ENCODE results near the gene GOLGA2. TPM values are rescaled to one million over a fixed set of nuclear protein-coding genes. Genes with fewer than 3 reads are reported as not detected.

Gene GOLGA2
- total and polyA plus RNA-seq, 2 of the 4 experiments (the other 2 are of a cell fraction) = 118 to 146 TPM

DNA sequence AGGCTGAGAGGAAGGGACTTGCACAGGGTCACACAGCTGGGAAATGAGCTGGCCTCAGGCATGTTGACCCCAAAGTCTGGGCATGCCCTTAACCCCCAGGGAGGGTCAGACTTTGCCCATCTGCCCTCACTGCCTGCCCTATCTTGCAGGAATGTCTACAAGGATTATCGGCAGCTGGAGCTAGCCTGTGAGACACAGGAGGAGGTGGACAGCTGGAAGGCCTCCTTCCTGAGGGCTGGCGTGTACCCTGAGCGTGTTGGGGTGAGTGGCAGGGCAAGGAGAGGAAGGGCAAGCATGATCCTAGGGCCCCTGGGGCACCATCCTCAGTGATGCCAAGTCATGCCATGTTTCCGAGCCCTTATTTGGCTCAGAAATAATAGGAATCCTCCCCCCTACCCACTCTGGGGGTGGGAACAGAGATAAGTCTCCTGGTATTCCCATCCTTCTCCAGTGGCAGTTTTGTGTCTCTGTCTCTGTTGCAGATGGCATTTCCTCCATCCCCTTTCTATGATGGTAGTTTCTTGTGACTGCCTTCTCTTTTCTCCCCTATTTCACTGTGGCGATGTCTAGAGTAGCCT is 28.5 kb downstream of the GOLGA2 start:
- peak overlapping the region; percentile 6; the same call in 1 of the 2 replicates for H2AK5ac ChIP-seq (ENCODE audit: low read depth, low read length)
- ChIA-PET CTCF (no interaction called here), POLR2A (ENCODE audit: unreplicated experiment) (no interaction called here)
- H3K27me3 ChIP-seq (ENCODE audit: control insufficient read depth, insufficient read depth, low read length) = no peaks in the 10 kb centered on the region
- no CpG with 5 or more reads among the region's 5 CpGs for WGBS, 2 experiments (ENCODE audit: extremely low coverage in 2 of 2, insufficient read length in 1 of 2)
- H3K23ac ChIP-seq (ENCODE audit: low read depth, low read length) = no peak overlapping the region
- in situ Hi-C loops (cut with MboI; ENCODE audit: low sequenced_read_pairs) = no loop called here
- H2BK20ac ChIP-seq (ENCODE audit: low read depth, low read length) = no peak overlapping the region
- no peak overlapping the region for H3K4ac ChIP-seq (ENCODE audit: low read depth, low read length)
- no peak overlapping the region for H2BK15ac ChIP-seq (ENCODE audit: low read depth, low read length)
- peaks cover 0 to 15% of the 10 kb centered on the region in 2 experiments; a peak in 2 of 4 replicates for H3K79me1 ChIP-seq (ENCODE audit: low read depth in 1 of 2, low read length in 2 of 2)
- dilution Hi-C loops (cut with HindIII; ENCODE audit: low sequenced_read_pairs, unreplicated experiment) = no loop called here
- peaks cover 23% of the 10 kb centered on the region for H3K9me1 ChIP-seq (ENCODE audit: insufficient read depth, low read length)
- H2BK120ac ChIP-seq (ENCODE audit: low read depth, low read length) = no peak overlapping the region
- no peak overlapping the region for H2AFZ ChIP-seq (replicated peaks; ENCODE audit: low read length, poor library complexity)
- H4K91ac ChIP-seq (ENCODE audit: insufficient read depth, low read depth, low read length) = no peak overlapping the region
- H4K5ac ChIP-seq (ENCODE audit: low read depth, low read length) = no peak overlapping the region
- TF ChIP-seq MAZ (IDR thresholded peaks at IDR 0.05; ENCODE audit: borderline replicate concordance, low read depth, low read length) (no peak), RAD21 (IDR thresholded peaks at IDR 0.05; ENCODE audit: low read length) (no peak), CHD1 (IDR thresholded peaks at IDR 0.05; ENCODE audit: low read depth, low read length) (no peak), MAFK (IDR thresholded peaks at IDR 0.05; ENCODE audit: low read depth, low read length) (no peak), CEBPB (IDR thresholded peaks at IDR 0.05; ENCODE audit: low read depth, low read length) (no peak)
- TF ChIP-seq, protein P1, sequence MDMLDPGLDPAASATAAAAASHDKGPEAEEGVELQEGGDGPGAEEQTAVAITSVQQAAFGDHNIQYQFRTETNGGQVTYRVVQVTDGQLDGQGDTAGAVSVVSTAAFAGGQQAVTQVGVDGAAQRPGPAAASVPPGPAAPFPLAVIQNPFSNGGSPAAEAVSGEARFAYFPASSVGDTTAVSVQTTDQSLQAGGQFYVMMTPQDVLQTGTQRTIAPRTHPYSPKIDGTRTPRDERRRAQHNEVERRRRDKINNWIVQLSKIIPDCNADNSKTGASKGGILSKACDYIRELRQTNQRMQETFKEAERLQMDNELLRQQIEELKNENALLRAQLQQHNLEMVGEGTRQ (IDR thresholded peaks at IDR 0.05; ENCODE audit: low read depth, low read length) = no peak
- TF ChIP-seq, protein P2, sequence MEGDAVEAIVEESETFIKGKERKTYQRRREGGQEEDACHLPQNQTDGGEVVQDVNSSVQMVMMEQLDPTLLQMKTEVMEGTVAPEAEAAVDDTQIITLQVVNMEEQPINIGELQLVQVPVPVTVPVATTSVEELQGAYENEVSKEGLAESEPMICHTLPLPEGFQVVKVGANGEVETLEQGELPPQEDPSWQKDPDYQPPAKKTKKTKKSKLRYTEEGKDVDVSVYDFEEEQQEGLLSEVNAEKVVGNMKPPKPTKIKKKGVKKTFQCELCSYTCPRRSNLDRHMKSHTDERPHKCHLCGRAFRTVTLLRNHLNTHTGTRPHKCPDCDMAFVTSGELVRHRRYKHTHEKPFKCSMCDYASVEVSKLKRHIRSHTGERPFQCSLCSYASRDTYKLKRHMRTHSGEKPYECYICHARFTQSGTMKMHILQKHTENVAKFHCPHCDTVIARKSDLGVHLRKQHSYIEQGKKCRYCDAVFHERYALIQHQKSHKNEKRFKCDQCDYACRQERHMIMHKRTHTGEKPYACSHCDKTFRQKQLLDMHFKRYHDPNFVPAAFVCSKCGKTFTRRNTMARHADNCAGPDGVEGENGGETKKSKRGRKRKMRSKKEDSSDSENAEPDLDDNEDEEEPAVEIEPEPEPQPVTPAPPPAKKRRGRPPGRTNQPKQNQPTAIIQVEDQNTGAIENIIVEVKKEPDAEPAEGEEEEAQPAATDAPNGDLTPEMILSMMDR (conservative IDR thresholded peaks at IDR 0.05; ENCODE audit: low read depth, low read length) = no peak
- H3K56ac ChIP-seq (ENCODE audit: extremely low read depth, insufficient read depth, low read length) = no peak overlapping the region
- DNase-seq (no peak), ATAC-seq (ENCODE audit: low read depth) (no peak)
- H4K20me1 ChIP-seq (ENCODE audit: insufficient read depth, low read length) = peaks cover 6% of the 10 kb centered on the region; the same call in 1 of the 2 replicates
- no peak overlapping the region for H3K4me2 ChIP-seq (ENCODE audit: low read depth, low read length)
- H4K8ac ChIP-seq (ENCODE audit: low read depth in 2 of 2, low read length in 2 of 2) = no peak overlapping the region
- no peak overlapping the region for H3K9ac ChIP-seq (ENCODE audit: low read depth, low read length)
- no peaks in the 10 kb centered on the region for H3K9me3 ChIP-seq (ENCODE audit: control insufficient read depth, insufficient read depth, low read length)
- H2BK5ac ChIP-seq (ENCODE audit: low read depth, low read length, poor library complexity, severe bottlenecking) = no peak overlapping the region
- H3K18ac ChIP-seq (ENCODE audit: low read depth, low read length) = no peak overlapping the region
- intact Hi-C loops (cut with micrococcal nuclease) = no loop called here
- no TSS peak for BruUV-seq (replicated peaks)
- H3K14ac ChIP-seq (replicated peaks; ENCODE audit: low read depth, low read length) = no peak overlapping the region
- H3K4me3 ChIP-seq (ENCODE audit: insufficient read depth, low read depth, low read length) = no peak overlapping the region
- no peak overlapping the region for H2AK9ac ChIP-seq (replicated peaks; ENCODE audit: low read depth, low read length, poor library complexity)
- H3K4me1 ChIP-seq (ENCODE audit: control insufficient read depth, insufficient read depth, low read length) = peaks cover 26% of the 10 kb centered on the region
- H3K36me3 ChIP-seq (ENCODE audit: control insufficient read depth, insufficient read depth, low read length) = no peaks in the 10 kb centered on the region
- no peak overlapping the region for H3K27ac ChIP-seq (ENCODE audit: insufficient read depth, low read length)
